ENCODE results near the gene FAM131A. TPM values are rescaled to one million over a fixed set of nuclear protein-coding genes. Genes with fewer than 3 reads are reported as not detected.

Gene FAM131A
- total and polyA plus RNA-seq, 5 experiments from 2014 or later: 0.98 to 9.0 (median 1.8) TPM

- H3K27ac Mint-ChIP-seq: peak overlapping the region in 3 of 10 donors; percentile 11 to 69 (median 35)
- peaks cover 0 to 89% (median 34%) of the 10 kb centered on the region in 3 donors for H3K36me3 Mint-ChIP-seq
- POLR2A ChIA-PET: interaction anchor here (0.6 kb wide), 1 partner anchor 131 kb away, joined by 3 read pairs; no protein-coding TSS in a partner anchor
- no peaks in the 10 kb centered on the region for H3K9me3 Mint-ChIP-seq
- H3K4me3 Mint-ChIP-seq: no peak overlapping the region
- no peaks in the 10 kb centered on the region for H3K27me3 Mint-ChIP-seq
- peak in 1 of 2 donors; percentile 59 for ATAC-seq
- DNase-seq: no peak
- H3K4me1 Mint-ChIP-seq: peaks cover 7 to 21% (median 10%) of the 10 kb centered on the region in 4 donors
Measured at GRCh38 chr3:184305577-184305976, 31.8 kb upstream of the FAM131A start.

- Mint-ChIP-seq H3K27ac (peak overlapping the region in 2 of 10 donors; percentile 9 to 69), H3K9me3 (no peaks in the 10 kb centered on the region), H3K4me1 (peaks cover 4 to 18% (median 7%) of the 10 kb centered on the region in 4 donors), H3K27me3 (no peaks in the 10 kb centered on the region), H3K4me3 (no peak overlapping the region), H3K36me3 (peaks cover 0 to 81% (median 32%) of the 10 kb centered on the region in 3 donors)
- DNase-seq (no peak), ATAC-seq (no peak)
- POLR2A ChIA-PET: interaction anchor here (0.6 kb wide), 1 partner anchor 132 kb away, joined by 3 read pairs; no protein-coding TSS in a partner anchor
Measured at GRCh38 chr3:184306341-184306972, 30.9 kb upstream of the FAM131A start.

- DNase-seq (no peak), ATAC-seq (no peak)
- Mint-ChIP-seq H3K4me3 (no peak overlapping the region), H3K9me3 (no peaks in the 10 kb centered on the region), H3K36me3 (peaks cover 0 to 66% (median 24%) of the 10 kb centered on the region in 3 donors), H3K27ac (no peak overlapping the region), H3K27me3 (no peaks in the 10 kb centered on the region), H3K4me1 (peaks cover 0 to 8% (median 5%) of the 10 kb centered on the region in 4 donors)
- POLR2A ChIA-PET: no interaction called here
Measured at GRCh38 chr3:184307915-184308314, 29.5 kb upstream of the FAM131A start.

GRCh38 chr3:184308744-184309143 is 28.7 kb upstream of the FAM131A start:
- peaks cover 0 to 7% (median 4%) of the 10 kb centered on the region in 4 donors for H3K4me1 Mint-ChIP-seq
- H3K9me3 Mint-ChIP-seq: no peaks in the 10 kb centered on the region
- H3K27me3 Mint-ChIP-seq: no peaks in the 10 kb centered on the region
- H3K4me3 Mint-ChIP-seq: no peak overlapping the region
- POLR2A ChIA-PET: no interaction called here
- DNase-seq (no peak), ATAC-seq (no peak)
- peak overlapping the region in 3 of 10 donors; percentile 1 to 10 (median 5) for H3K27ac Mint-ChIP-seq
- H3K36me3 Mint-ChIP-seq: peaks cover 0 to 58% (median 21%) of the 10 kb centered on the region in 3 donors

- Mint-ChIP-seq H3K4me3 (peak overlapping the region in 2 of 10 donors; percentile 5 to 48), H3K4me1 (peaks cover 7 to 14% (median 12%) of the 10 kb centered on the region in 4 donors), H3K27me3 (no peaks in the 10 kb centered on the region), H3K36me3 (peaks cover 0 to 34% (median 19%) of the 10 kb centered on the region in 3 donors), H3K27ac (peak overlapping the region in 4 of 10 donors; percentile 4 to 74 (median 32)), H3K9me3 (no peaks in the 10 kb centered on the region)
- ATAC-seq (no peak), DNase-seq (no peak)
- POLR2A ChIA-PET: interaction anchor here (1.3 kb wide), 1 partner anchor 12 kb away, joined by 3 read pairs; no protein-coding TSS in a partner anchor
Measured at GRCh38 chr3:184311633-184312032, 25.8 kb upstream of the FAM131A start.

GRCh38 chr3:184314363-184314699 is 23.1 kb upstream of the FAM131A start, which contains the start of gene EIF4G1:
TSS of gene EIF4G1 (plus strand) at chr3:184314606. CDS start at chr3:184315797, 1,191 bp downstream.
- DNase-seq: peak; percentile 86 to 95 (median 92)
- no peaks in the 10 kb centered on the region for H3K27me3 Mint-ChIP-seq
- H3K4me3 Mint-ChIP-seq: peak within 1 kb of the TSS; percentile 78 to 93 (median 86)
- ATAC-seq: peak; percentile 81 to 86
- H3K4me1 Mint-ChIP-seq: peaks cover 20 to 35% (median 32%) of the 10 kb centered on the region in 4 donors
- peaks cover 0 to 32% (median 0%) of the 10 kb centered on the region in 3 donors for H3K36me3 Mint-ChIP-seq
- POLR2A ChIA-PET: interaction anchor here (1.0 kb wide), 1 partner anchor 49 kb away, joined by 4 read pairs; no protein-coding TSS in a partner anchor
- no peaks in the 10 kb centered on the region for H3K9me3 Mint-ChIP-seq
- peak within 1 kb of the TSS in 9 of 10 donors; percentile 63 to 96 (median 93) for H3K27ac Mint-ChIP-seq

GRCh38 chr3:184314700-184315542 is 22.5 kb upstream of the FAM131A start:
- Mint-ChIP-seq H3K27me3 (no peaks in the 10 kb centered on the region), H3K36me3 (peaks cover 0 to 31% (median 0%) of the 10 kb centered on the region in 3 donors), H3K27ac (peak overlapping the region in 9 of 10 donors; percentile 63 to 96 (median 93)), H3K9me3 (no peaks in the 10 kb centered on the region), H3K4me3 (peak overlapping the region; percentile 77 to 93 (median 84)), H3K4me1 (peaks cover 20 to 41% (median 35%) of the 10 kb centered on the region in 4 donors)
- peak; percentile 55 to 66 for ATAC-seq
- POLR2A ChIA-PET: interaction anchor here (0.6 to 1.3 kb wide), 8 partner anchors 9 to 679 kb away, joined by 3 to 6 read pairs (median 3); partner anchors contain the start of genes KLHL24 and PSMD2
- peak; percentile 57 to 85 (median 71) for DNase-seq

- ATAC-seq (peak; percentile 2 to 10), DNase-seq (no peak)
- peak overlapping the region; percentile 63 to 95 (median 92) for H3K27ac Mint-ChIP-seq
- H3K9me3 Mint-ChIP-seq: no peaks in the 10 kb centered on the region
- peaks cover 0 to 34% (median 0%) of the 10 kb centered on the region in 3 donors for H3K36me3 Mint-ChIP-seq
- peaks cover 20 to 41% (median 36%) of the 10 kb centered on the region in 4 donors for H3K4me1 Mint-ChIP-seq
- no peaks in the 10 kb centered on the region for H3K27me3 Mint-ChIP-seq
- POLR2A ChIA-PET: interaction anchor here (0.6 to 1.3 kb wide), 7 partner anchors 8 to 680 kb away, joined by 3 to 6 read pairs (median 3); partner anchors contain the start of genes KLHL24 and PSMD2
- peak overlapping the region; percentile 75 to 93 (median 82) for H3K4me3 Mint-ChIP-seq
Measured at GRCh38 chr3:184315543-184315867, 21.9 kb upstream of the FAM131A start.

- peak overlapping the region; percentile 78 to 95 (median 92) for H3K27ac Mint-ChIP-seq
- peak in 2 of 10 donors; percentile 17 to 21 for DNase-seq
- peaks cover 0 to 40% (median 0%) of the 10 kb centered on the region in 3 donors for H3K36me3 Mint-ChIP-seq
- no peak for ATAC-seq
- H3K9me3 Mint-ChIP-seq: no peaks in the 10 kb centered on the region
- POLR2A ChIA-PET: interaction anchor here (0.6 to 1.3 kb wide), 6 partner anchors 8 to 234 kb away, joined by 3 to 4 read pairs (median 3); no protein-coding TSS in a partner anchor
- peaks cover 20 to 41% (median 38%) of the 10 kb centered on the region in 4 donors for H3K4me1 Mint-ChIP-seq
- no peaks in the 10 kb centered on the region for H3K27me3 Mint-ChIP-seq
- peak overlapping the region; percentile 74 to 93 (median 79) for H3K4me3 Mint-ChIP-seq
Measured at GRCh38 chr3:184315871-184316661, 21.3 kb upstream of the FAM131A start.

GRCh38 chr3:184316792-184317191 is 20.6 kb upstream of the FAM131A start:
- H3K4me3 Mint-ChIP-seq: peak overlapping the region; percentile 74 to 93 (median 79)

GRCh38 chr3:184317201-184317600 is 20.2 kb upstream of the FAM131A start:
- POLR2A ChIA-PET: no interaction called here
- peaks cover 20 to 41% (median 38%) of the 10 kb centered on the region in 4 donors for H3K4me1 Mint-ChIP-seq
- H3K4me3 Mint-ChIP-seq: peak overlapping the region in 6 of 10 donors; percentile 1 to 91 (median 58)
- H3K27me3 Mint-ChIP-seq: no peaks in the 10 kb centered on the region
- peak overlapping the region in 9 of 10 donors; percentile 10 to 94 (median 72) for H3K27ac Mint-ChIP-seq
- ATAC-seq: no peak
- no peaks in the 10 kb centered on the region for H3K9me3 Mint-ChIP-seq
- DNase-seq: no peak
- peaks cover 0 to 51% (median 2%) of the 10 kb centered on the region in 3 donors for H3K36me3 Mint-ChIP-seq

More at GRCh38 chr3:184316792-184317191, 20.6 kb upstream of the FAM131A start:
- Mint-ChIP-seq H3K4me1 (peaks cover 20 to 41% (median 38%) of the 10 kb centered on the region in 4 donors), H3K9me3 (no peaks in the 10 kb centered on the region), H3K27me3 (no peaks in the 10 kb centered on the region), H3K36me3 (peaks cover 0 to 47% (median 2%) of the 10 kb centered on the region in 3 donors), H3K27ac (peak overlapping the region; percentile 78 to 95 (median 92))
- DNase-seq: no peak
- POLR2A ChIA-PET: no interaction called here
- no peak for ATAC-seq

Data from naive thymus-derived CD8-positive, alpha-beta T cell (primary cell).